Measurements from ENCODE around the gene GTF2A1L. TPM values are rescaled to one million over a fixed set of nuclear protein-coding genes. Genes with fewer than 3 reads are reported as not detected.

Gene GTF2A1L
- total and polyA plus RNA-seq, 4 donors: 0.02 to 0.67 TPM; not detected in 2

DNA sequence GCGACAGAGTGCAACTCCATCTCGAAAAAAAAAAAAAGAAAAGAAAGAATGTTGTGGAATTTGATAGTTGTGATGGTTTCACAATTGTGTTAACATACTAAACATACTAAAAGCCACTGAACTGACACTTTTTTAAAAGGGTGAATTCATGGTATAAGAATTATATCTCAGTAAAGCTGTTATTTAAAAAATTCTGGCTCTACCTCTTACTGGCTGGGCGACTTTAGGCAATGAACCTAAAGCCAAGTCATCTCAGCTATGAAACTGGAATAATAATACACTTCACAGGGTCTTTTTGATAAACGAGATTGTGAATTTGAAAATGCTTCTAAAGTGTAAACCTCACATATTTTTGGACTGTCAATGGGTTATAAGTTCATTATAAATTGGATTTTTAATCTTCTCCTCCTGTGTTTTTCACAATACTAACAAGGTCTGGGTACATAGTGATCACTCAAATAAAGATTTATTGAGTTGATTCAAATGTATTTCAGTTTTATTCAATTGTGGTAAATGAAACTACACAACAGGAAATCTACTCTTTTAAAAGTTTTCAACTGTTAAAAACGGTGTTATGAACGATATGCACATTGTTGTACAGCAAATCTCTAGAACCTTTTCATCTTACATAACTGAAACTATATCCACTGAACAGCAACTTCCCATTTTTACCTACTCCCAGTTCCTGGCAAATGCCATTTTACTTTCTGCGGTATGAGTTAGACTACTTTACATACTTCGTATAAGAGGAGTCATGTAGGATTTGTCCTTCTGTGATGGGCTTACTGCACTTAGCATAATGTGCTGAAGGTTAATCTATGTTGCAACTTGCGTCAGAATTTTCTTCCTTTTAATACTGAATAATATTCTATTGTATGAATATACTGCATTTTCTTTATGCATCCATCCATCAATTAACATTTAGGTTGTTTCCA, 43.0 kb upstream of the GTF2A1L start:
- no peak for DNase-seq (ENCODE audit: low spot score)
- Histone ChIP-seq H3K9ac (ENCODE audit: low read depth in 1 of 2, low read length in 2 of 2) (no peak overlapping the region), H3K9me3 (ENCODE audit: control insufficient read depth in 4 of 4, low read length in 3 of 4) (no peaks in the 10 kb centered on the region), H3K4me1 (ENCODE audit: control insufficient read depth in 4 of 4, insufficient read depth in 4 of 4, low read length in 3 of 4) (no peaks in the 10 kb centered on the region), H3K4me3 (ENCODE audit: low read depth in 1 of 3, low read length in 3 of 3) (no peak overlapping the region), H3K36me3 (ENCODE audit: control insufficient read depth in 4 of 4, insufficient read depth in 3 of 4, low read depth in 1 of 4, low read length in 3 of 4) (no peaks in the 10 kb centered on the region), H3K27ac (ENCODE audit: low read depth in 1 of 2, low read length in 2 of 2) (no peak overlapping the region), H3K27me3 (ENCODE audit: control insufficient read depth in 4 of 4, insufficient read depth in 4 of 4, low read length in 3 of 4) (no peaks in the 10 kb centered on the region)
- WGBS: 80% methylated on average over 9 of the region's 9 CpGs
- no peak for TF ChIP-seq RAD21 (IDR thresholded peaks at IDR 0.05)

DNA sequence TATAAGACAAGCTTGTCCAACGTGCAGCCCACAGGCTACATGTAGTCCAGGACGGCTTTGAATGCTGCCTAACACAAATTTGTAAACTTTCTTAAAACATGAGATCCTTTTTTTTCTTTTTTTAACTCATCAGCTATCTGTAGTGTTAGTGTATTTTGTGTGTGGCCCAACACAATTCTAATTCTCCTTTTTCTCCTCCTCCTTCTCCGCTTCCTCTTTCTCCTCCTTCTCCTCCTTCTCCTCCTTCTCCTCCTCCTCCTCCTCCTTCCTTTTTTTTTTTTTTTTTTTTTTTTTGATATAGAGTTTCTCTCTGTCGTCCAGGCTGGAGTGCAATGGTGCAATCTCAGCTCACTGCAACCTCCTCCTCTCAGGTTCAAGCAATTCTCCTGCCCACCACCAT, 39.3 kb upstream of the GTF2A1L start:
- H3K4me1 ChIP-seq (ENCODE audit: control insufficient read depth in 4 of 4, insufficient read depth in 4 of 4, low read length in 3 of 4): no peaks in the 10 kb centered on the region
- 81% methylated on average over 4 of the region's 4 CpGs for WGBS
- no peak for TF ChIP-seq HNF4A (conservative IDR thresholded peaks at IDR 0.05)
- TF ChIP-seq CTCF (IDR thresholded peaks at IDR 0.05; ENCODE audit: low read depth, low read length, missing input control): no peak
- no peak for TF ChIP-seq GABPA (IDR thresholded peaks at IDR 0.05 in 1 of 2, conservative IDR thresholded peaks at IDR 0.05 in 1 of 2)
- TF ChIP-seq, protein P1, sequence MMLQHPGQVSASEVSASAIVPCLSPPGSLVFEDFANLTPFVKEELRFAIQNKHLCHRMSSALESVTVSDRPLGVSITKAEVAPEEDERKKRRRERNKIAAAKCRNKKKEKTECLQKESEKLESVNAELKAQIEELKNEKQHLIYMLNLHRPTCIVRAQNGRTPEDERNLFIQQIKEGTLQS (IDR thresholded peaks at IDR 0.05): no peak
- no peak for TF ChIP-seq ZBTB33 (IDR thresholded peaks at IDR 0.05)
- no peak for TF ChIP-seq JUND (IDR thresholded peaks at IDR 0.05)
- no peak for TF ChIP-seq REST (IDR thresholded peaks at IDR 0.05)
- TF ChIP-seq RXRA (IDR thresholded peaks at IDR 0.05): no peak
- no peak for TF ChIP-seq TAF1 (conservative IDR thresholded peaks at IDR 0.05)
- no peak for TF ChIP-seq FOXA1 (IDR thresholded peaks at IDR 0.05)
- TF ChIP-seq, protein P2, sequence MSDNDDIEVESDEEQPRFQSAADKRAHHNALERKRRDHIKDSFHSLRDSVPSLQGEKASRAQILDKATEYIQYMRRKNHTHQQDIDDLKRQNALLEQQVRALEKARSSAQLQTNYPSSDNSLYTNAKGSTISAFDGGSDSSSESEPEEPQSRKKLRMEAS (IDR thresholded peaks at IDR 0.05): no peak
- no peak for TF ChIP-seq YY1 (IDR thresholded peaks at IDR 0.05)
- no peak for TF ChIP-seq HNF4G (IDR thresholded peaks at IDR 0.05)
- H3K27me3 ChIP-seq (ENCODE audit: control insufficient read depth in 4 of 4, insufficient read depth in 4 of 4, low read length in 3 of 4): no peaks in the 10 kb centered on the region
- no peak for DNase-seq (ENCODE audit: low spot score)
- no peak overlapping the region for H3K9ac ChIP-seq (ENCODE audit: low read depth in 1 of 2, low read length in 2 of 2)
- H3K4me3 ChIP-seq (ENCODE audit: low read depth in 1 of 3, low read length in 3 of 3): no peak overlapping the region
- H3K36me3 ChIP-seq (ENCODE audit: control insufficient read depth in 4 of 4, insufficient read depth in 3 of 4, low read depth in 1 of 4, low read length in 3 of 4): no peaks in the 10 kb centered on the region
- no peaks in the 10 kb centered on the region for H3K9me3 ChIP-seq (ENCODE audit: control insufficient read depth in 4 of 4, low read length in 3 of 4)
- no peak overlapping the region for H3K27ac ChIP-seq (ENCODE audit: low read depth in 1 of 2, low read length in 2 of 2)
